Frontal cortex (tissue), 4 donors: ENCODE results near the gene CRYGN. TPM values are rescaled to one million over a fixed set of nuclear protein-coding genes. Genes with fewer than 3 reads are reported as not detected.

ENCODE experiments used
- DNase-seq, 2 donors: peaks; one replicate each; pipeline ENCODE4 v3.0.0; 2012; ENCODE audit warnings: low spot score in 2 of 2
- FAIRE-seq: peaks from 2 replicates; lab custom pipeline; 2012; peaks lifted over from hg19 to GRCh38; lab: Jason Lieb, UNC
- total RNA-seq: library from RNA; depleted of rRNA; stranded (reverse); fragments of >200 nt; gene quantifications from one replicate; pipeline ENCODE4 v1.2.3, GENCODE V29; 2014
- donor health status: control.
- donor health status: control.
- donor health status: control.

CRYGN gene
- total RNA-seq, 1 donor from 2014 or later, result under 0.01 TPM

- DNase-seq (no peak), FAIRE-seq (no peak)
Observed at GRCh38 chr7:151396328-151396970, 43.5 kb downstream of the CRYGN start.

GRCh38 chr7:151395036-151395367 is 44.9 kb downstream of the CRYGN start:
- DNase-seq (no peak), FAIRE-seq (no peak)

GRCh38 chr7:151394076-151395035 is 45.6 kb downstream of the CRYGN start:
- DNase-seq (no peak), FAIRE-seq (no peak)

- DNase-seq, result no peak
- FAIRE-seq, result no peak
Observed at GRCh38 chr7:151393031-151393977, 46.6 kb downstream of the CRYGN start.

GRCh38 chr7:151392426-151392825 is 47.5 kb downstream of the CRYGN start:
- no peak for DNase-seq

GRCh38 chr7:151392002-151392401 is 47.9 kb downstream of the CRYGN start:
- FAIRE-seq (no peak), DNase-seq (no peak)

More at GRCh38 chr7:151392426-151392825, 47.5 kb downstream of the CRYGN start:
- no peak for FAIRE-seq

GRCh38 chr7:151391358-151391730 is 48.6 kb downstream of the CRYGN start:
- no peak for FAIRE-seq
- no peak for DNase-seq

- FAIRE-seq (no peak), DNase-seq (no peak)
Observed at GRCh38 chr7:151390598-151391357, 49.2 kb downstream of the CRYGN start.

- FAIRE-seq, result no peak
Observed at GRCh38 chr7:151389768-151390597, 50.0 kb downstream of the CRYGN start.

GRCh38 chr7:151389096-151389767 is 50.7 kb downstream of the CRYGN start:
- FAIRE-seq, result no peak
- DNase-seq, result no peak

More at GRCh38 chr7:151389768-151390597, 50.0 kb downstream of the CRYGN start:
- DNase-seq, result no peak

GRCh38 chr7:151388430-151388829 is 51.5 kb downstream of the CRYGN start:
- DNase-seq (no peak), FAIRE-seq (no peak)

GRCh38 chr7:151388007-151388297 is 52.0 kb downstream of the CRYGN start:
- DNase-seq, result no peak
- no peak for FAIRE-seq

- DNase-seq (no peak), FAIRE-seq (no peak)
Observed at GRCh38 chr7:151387161-151388006, 52.6 kb downstream of the CRYGN start.

- FAIRE-seq (no peak), DNase-seq (no peak)
Observed at GRCh38 chr7:151386301-151387160, 53.4 kb downstream of the CRYGN start.

GRCh38 chr7:151385626-151386300 is 54.2 kb downstream of the CRYGN start:
- FAIRE-seq, result no peak
- DNase-seq, result no peak
